GM12874 (cell line): Measurements from ENCODE around the gene RHO.

Experiments
- CTCF ChIP-seq: IDR thresholded peaks from 2 replicates; pipeline ENCODE4 v1.5.1; 2011; ENCODE audit warnings: low read depth, mild to moderate bottlenecking, control low read depth, low read length, moderate library complexity; ENCODE audit not compliant: insufficient read depth

The RHO gene

GRCh38 chr3:129503471-129504291, 24.8 kb upstream of the RHO start:
- TF ChIP-seq CTCF, result no peak

GRCh38 chr3:129504471-129505100, 23.9 kb upstream of the RHO start:
- no peak for TF ChIP-seq CTCF

GRCh38 chr3:129505341-129505740, 23.1 kb upstream of the RHO start:
- no peak for TF ChIP-seq CTCF

- TF ChIP-seq CTCF, result no peak
These were observed 22.2 kb upstream of the RHO start for GRCh38 chr3:129506231-129506742.

GRCh38 chr3:129507181-129507831, 21.1 kb upstream of the RHO start:
- no peak for TF ChIP-seq CTCF

GRCh38 chr3:129512595-129512994, 15.8 kb upstream of the RHO start:
- no peak for TF ChIP-seq CTCF

- TF ChIP-seq CTCF, result no peak
These were observed 14.7 kb upstream of the RHO start for GRCh38 chr3:129513705-129514104.
